ENCODE measurements around the gene BCAS3.

DNA sequence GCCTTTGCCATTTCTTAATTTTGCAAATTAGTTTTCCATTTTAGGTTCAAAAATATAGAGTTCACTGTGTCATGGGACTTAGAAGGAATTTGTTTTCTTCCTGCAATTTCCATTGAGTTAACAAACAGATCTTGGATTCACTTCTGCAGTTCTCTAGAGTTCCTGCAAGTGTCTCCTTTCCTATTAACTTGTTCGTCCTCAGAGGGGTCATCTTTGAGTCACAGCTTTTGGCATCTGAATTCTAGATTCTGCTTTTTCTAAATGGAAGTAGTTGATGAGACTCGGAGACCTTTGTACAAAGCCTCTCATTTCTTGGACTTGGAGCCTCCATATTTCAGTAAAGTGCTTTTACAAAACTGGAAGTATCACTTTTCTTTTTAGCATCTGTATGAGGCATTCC is 323.3 kb downstream of the BCAS3 start:
- TF ChIP-seq, protein P1, sequence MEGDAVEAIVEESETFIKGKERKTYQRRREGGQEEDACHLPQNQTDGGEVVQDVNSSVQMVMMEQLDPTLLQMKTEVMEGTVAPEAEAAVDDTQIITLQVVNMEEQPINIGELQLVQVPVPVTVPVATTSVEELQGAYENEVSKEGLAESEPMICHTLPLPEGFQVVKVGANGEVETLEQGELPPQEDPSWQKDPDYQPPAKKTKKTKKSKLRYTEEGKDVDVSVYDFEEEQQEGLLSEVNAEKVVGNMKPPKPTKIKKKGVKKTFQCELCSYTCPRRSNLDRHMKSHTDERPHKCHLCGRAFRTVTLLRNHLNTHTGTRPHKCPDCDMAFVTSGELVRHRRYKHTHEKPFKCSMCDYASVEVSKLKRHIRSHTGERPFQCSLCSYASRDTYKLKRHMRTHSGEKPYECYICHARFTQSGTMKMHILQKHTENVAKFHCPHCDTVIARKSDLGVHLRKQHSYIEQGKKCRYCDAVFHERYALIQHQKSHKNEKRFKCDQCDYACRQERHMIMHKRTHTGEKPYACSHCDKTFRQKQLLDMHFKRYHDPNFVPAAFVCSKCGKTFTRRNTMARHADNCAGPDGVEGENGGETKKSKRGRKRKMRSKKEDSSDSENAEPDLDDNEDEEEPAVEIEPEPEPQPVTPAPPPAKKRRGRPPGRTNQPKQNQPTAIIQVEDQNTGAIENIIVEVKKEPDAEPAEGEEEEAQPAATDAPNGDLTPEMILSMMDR (IDR thresholded peaks at IDR 0.05) = no peak
- no peak for TF ChIP-seq POLR2A (IDR thresholded peaks at IDR 0.05)

Data from body of pancreas (tissue), 4 donors.